GM12892 (cell line): ENCODE measurements around the gene ECHDC3.

ENCODE experiments used
- POLR2A ChIP-seq: IDR thresholded peaks from 2 replicates; pipeline ENCODE4 v1.6.1; 2011; ENCODE audit warnings: low read depth, low read length, control low read depth
- TAF1 ChIP-seq: IDR thresholded peaks from 2 replicates; pipeline ENCODE4 v1.6.1; 2011; ENCODE audit warnings: low read depth, mild to moderate bottlenecking, control low read depth, low read length, borderline replicate concordance

GRCh38 chr10:11754173-11754572 lies 12.0 kb downstream of the ECHDC3 start:
- TF ChIP-seq TAF1 (no peak), POLR2A (no peak)
